ENCODE results near the gene MAP2K7.
A peak's percentile ranks its signal among the peaks of the same experiment; 100 is the strongest.

MAP2K7 gene

GRCh38 chr19:7903244-7904073 is at the start of gene MAP2K7:
Gene MAP2K7 (plus strand): TSS chr19:7903877. CDS start chr19:7903945, 68 bp downstream.
- TF ChIP-seq CTCF (conservative IDR thresholded peaks at IDR 0.05; ENCODE audit: control insufficient read depth, insufficient read depth, low read depth, low read length) = peak; percentile 32
- peak; percentile 99 for DNase-seq (ENCODE audit: low read depth)
- peak within 1 kb of the TSS; percentile 81 for H3K4me3 ChIP-seq (ENCODE audit: control insufficient read depth, low read depth, low read length)

- TF ChIP-seq CTCF (conservative IDR thresholded peaks at IDR 0.05; ENCODE audit: control insufficient read depth, insufficient read depth, low read depth, low read length) = no peak
- no peak overlapping the region for H3K4me3 ChIP-seq (ENCODE audit: control insufficient read depth, low read depth, low read length)
- no peak for DNase-seq (ENCODE audit: low read depth)
Observed at GRCh38 chr19:7855426-7856108, 48.1 kb upstream of the MAP2K7 start.

GRCh38 chr19:7856109-7856591 is 47.5 kb upstream of the MAP2K7 start:
- no peak overlapping the region for H3K4me3 ChIP-seq (ENCODE audit: control insufficient read depth, low read depth, low read length)
- no peak for TF ChIP-seq CTCF (conservative IDR thresholded peaks at IDR 0.05; ENCODE audit: control insufficient read depth, insufficient read depth, low read depth, low read length)
- no peak for DNase-seq (ENCODE audit: low read depth)

GRCh38 chr19:7856679-7857663 is 46.7 kb upstream of the MAP2K7 start:
- no peak overlapping the region for H3K4me3 ChIP-seq (ENCODE audit: control insufficient read depth, low read depth, low read length)

GRCh38 chr19:7857727-7858108 is 46.0 kb upstream of the MAP2K7 start:
- DNase-seq (ENCODE audit: low read depth) = no peak
- H3K4me3 ChIP-seq (ENCODE audit: control insufficient read depth, low read depth, low read length) = no peak overlapping the region
- no peak for TF ChIP-seq CTCF (conservative IDR thresholded peaks at IDR 0.05; ENCODE audit: control insufficient read depth, insufficient read depth, low read depth, low read length)

More at GRCh38 chr19:7856679-7857663, 46.7 kb upstream of the MAP2K7 start:
- no peak for DNase-seq (ENCODE audit: low read depth)
- TF ChIP-seq CTCF (conservative IDR thresholded peaks at IDR 0.05; ENCODE audit: control insufficient read depth, insufficient read depth, low read depth, low read length) = no peak

All from fibroblast of mammary gland (primary cell).